ENCODE results near the gene GYG2. TPM values are rescaled to one million over a fixed set of nuclear protein-coding genes. Genes with fewer than 3 reads are reported as not detected.
"Not testable (repeated sequence)": the region's sequence is repeated elsewhere in the genome, so short reads cannot be mapped to it uniquely, and the experiment has no call there.

Gene GYG2
- total RNA-seq, 4 donors from 2014 or later = 3.8 to 13.7 (median 8.5) TPM

- Histone ChIP-seq H3K9me3 (no peaks in the 10 kb centered on the region), H3K4me3 (no peak overlapping the region), H3K27ac (no peak overlapping the region), H3K27me3 (no peaks in the 10 kb centered on the region), H3K36me3 (peaks cover 0 to 73% of the 10 kb centered on the region in 2 donors), H3K4me1 (no peaks in the 10 kb centered on the region)
- ATAC-seq = no peak
- TF ChIP-seq POLR2AphosphoS5 (IDR thresholded peaks at IDR 0.05) (no peak), CTCF (IDR thresholded peaks at IDR 0.05) (no peak)
- WGBS, 2 donors (ENCODE audit: low coverage in 1 of 2) = 100% methylated on average over 4 to 5 of the region's 23 CpGs
Measured at GRCh38 chrX:2917767-2918166, 89.0 kb downstream of the GYG2 start.

- Histone ChIP-seq H3K27ac (no peak overlapping the region), H3K4me3 (no peak overlapping the region), H3K4me1 (no peaks in the 10 kb centered on the region), H3K36me3 (peaks cover 0 to 66% of the 10 kb centered on the region in 2 donors), H3K27me3 (no peaks in the 10 kb centered on the region), H3K9me3 (no peaks in the 10 kb centered on the region)
- TF ChIP-seq POLR2AphosphoS5 (IDR thresholded peaks at IDR 0.05) (no peak), EP300 (IDR thresholded peaks at IDR 0.05) (no peak), CTCF (IDR thresholded peaks at IDR 0.05) (no peak), POLR2A (IDR thresholded peaks at IDR 0.05) (no peak)
- ATAC-seq = no peak
- 57 to 92% methylated on average over 1 of the region's 1 CpG for WGBS, 2 donors (ENCODE audit: low coverage in 1 of 2)
Measured at GRCh38 chrX:2921193-2921592, 92.5 kb downstream of the GYG2 start.

GRCh38 chrX:2921750-2922149, 93.0 kb downstream of the GYG2 start:
- TF ChIP-seq CTCF (IDR thresholded peaks at IDR 0.05) (no peak), EP300 (IDR thresholded peaks at IDR 0.05) (no peak), POLR2A (IDR thresholded peaks at IDR 0.05) (no peak), POLR2AphosphoS5 (IDR thresholded peaks at IDR 0.05) (no peak)
- H3K9me3 ChIP-seq = no peaks in the 10 kb centered on the region
- no peak overlapping the region for H3K27ac ChIP-seq
- WGBS, 2 donors (ENCODE audit: low coverage in 1 of 2) = 95 to 100% methylated on average over 2 to 7 of the region's 9 CpGs
- H3K36me3 ChIP-seq = peaks cover 0 to 63% of the 10 kb centered on the region in 2 donors
- H3K4me1 ChIP-seq = no peaks in the 10 kb centered on the region
- H3K4me3 ChIP-seq = no peak overlapping the region
- no peak for ATAC-seq
- no peaks in the 10 kb centered on the region for H3K27me3 ChIP-seq

GRCh38 chrX:2924151-2924550, 95.4 kb downstream of the GYG2 start:
- no peak overlapping the region for H3K27ac ChIP-seq
- no peaks in the 10 kb centered on the region for H3K27me3 ChIP-seq
- no peak overlapping the region for H3K4me3 ChIP-seq
- H3K4me1 ChIP-seq = no peaks in the 10 kb centered on the region
- no peak for ATAC-seq
- TF ChIP-seq POLR2AphosphoS5 (IDR thresholded peaks at IDR 0.05) = no peak
- no peak for TF ChIP-seq CTCF (IDR thresholded peaks at IDR 0.05)
- TF ChIP-seq EP300 (IDR thresholded peaks at IDR 0.05) = no peak
- TF ChIP-seq POLR2A (IDR thresholded peaks at IDR 0.05) = no peak
- WGBS, 2 donors (ENCODE audit: low coverage in 1 of 2) = no CpG with 5 or more reads among the region's 9 CpGs
- peaks cover 0 to 47% of the 10 kb centered on the region in 2 donors for H3K36me3 ChIP-seq
- H3K9me3 ChIP-seq = no peaks in the 10 kb centered on the region

- WGBS, 2 donors (ENCODE audit: low coverage in 1 of 2) = no CpG with 5 or more reads among the region's 4 CpGs
- not testable (repeated sequence) for H3K27me3 ChIP-seq, H3K27ac ChIP-seq, H3K9me3 ChIP-seq, H3K4me3 ChIP-seq, H3K4me1 ChIP-seq, ATAC-seq
- peaks cover 0 to 28% of the 10 kb centered on the region in 2 donors for H3K36me3 ChIP-seq
Measured at GRCh38 chrX:2926255-2926654, 97.5 kb downstream of the GYG2 start.

All from gastroesophageal sphincter (tissue), 4 donors.